Testis (tissue), 2 donors: ENCODE results near the gene GPATCH2L.

ENCODE experiments used
- POLR2A ChIP-seq: fragments of 450-650 bp; IDR thresholded peaks from one replicate; pipeline ENCODE4 v1.6.1; 2017; ENCODE audit warnings: antibody characterized with exemption, mild to moderate bottlenecking, moderate library complexity
- TF ChIP-seq, protein P1 (sequence below), 3 experiments: fragments of 450-650 bp in 2 of 3; fragments of 200-600 bp in 1 of 3; sonication (generic) in 1 of 3; IDR thresholded peaks; one replicate each; pipeline ENCODE4 v1.5.1; 2016 to 2019; ENCODE audit warnings: antibody characterized with exemption in 3 of 3, mild to moderate bottlenecking in 2 of 3, moderate library complexity in 1 of 3

DNA sequence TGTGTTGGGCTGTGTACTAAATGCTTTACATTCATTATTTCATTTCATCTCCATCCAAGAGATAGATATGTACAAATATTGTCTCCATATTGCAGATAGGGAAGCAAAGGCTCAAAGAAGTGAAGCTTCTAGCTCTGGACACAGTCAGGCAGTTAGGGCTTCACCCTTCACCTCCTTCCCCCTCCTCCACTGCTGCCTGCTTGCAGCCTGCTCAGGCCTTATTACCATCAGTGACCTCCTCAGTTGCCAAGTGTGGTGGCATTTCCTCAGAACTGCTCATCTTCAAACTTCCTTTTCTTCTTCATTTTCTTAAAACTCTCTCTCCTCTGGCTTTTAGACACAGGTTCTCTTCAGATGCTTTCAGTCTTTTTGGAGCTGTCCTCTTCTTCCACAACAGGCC lies 4.7 kb upstream of the GPATCH2L start:
- TF ChIP-seq, protein P1, sequence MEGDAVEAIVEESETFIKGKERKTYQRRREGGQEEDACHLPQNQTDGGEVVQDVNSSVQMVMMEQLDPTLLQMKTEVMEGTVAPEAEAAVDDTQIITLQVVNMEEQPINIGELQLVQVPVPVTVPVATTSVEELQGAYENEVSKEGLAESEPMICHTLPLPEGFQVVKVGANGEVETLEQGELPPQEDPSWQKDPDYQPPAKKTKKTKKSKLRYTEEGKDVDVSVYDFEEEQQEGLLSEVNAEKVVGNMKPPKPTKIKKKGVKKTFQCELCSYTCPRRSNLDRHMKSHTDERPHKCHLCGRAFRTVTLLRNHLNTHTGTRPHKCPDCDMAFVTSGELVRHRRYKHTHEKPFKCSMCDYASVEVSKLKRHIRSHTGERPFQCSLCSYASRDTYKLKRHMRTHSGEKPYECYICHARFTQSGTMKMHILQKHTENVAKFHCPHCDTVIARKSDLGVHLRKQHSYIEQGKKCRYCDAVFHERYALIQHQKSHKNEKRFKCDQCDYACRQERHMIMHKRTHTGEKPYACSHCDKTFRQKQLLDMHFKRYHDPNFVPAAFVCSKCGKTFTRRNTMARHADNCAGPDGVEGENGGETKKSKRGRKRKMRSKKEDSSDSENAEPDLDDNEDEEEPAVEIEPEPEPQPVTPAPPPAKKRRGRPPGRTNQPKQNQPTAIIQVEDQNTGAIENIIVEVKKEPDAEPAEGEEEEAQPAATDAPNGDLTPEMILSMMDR (IDR thresholded peaks at IDR 0.05): no peak
- no peak for TF ChIP-seq POLR2A
